Body of pancreas (tissue), 4 donors: Measurements from ENCODE around the gene GON4L. TPM values are rescaled to one million over a fixed set of nuclear protein-coding genes. Genes with fewer than 3 reads are reported as not detected.

Experiments
- ATAC-seq: fragments of 150-250 bp; one replicate; pipeline ENCODE4 v1.9.1; 2016
- DNase-seq, 4 donors: peaks; one replicate each; pipeline ENCODE4 v3.0.0-alpha.2; 2019
- H3K27ac ChIP-seq, 4 donors: fragments of 200-600 bp; sonication (generic); 1 replicate in 3 of 4; 2 replicates in 1 of 4; pipeline versions ENCODE4 v1.5.1 to v1.6.1; 2016 to 2019; ENCODE audit warnings: mild to moderate bottlenecking in 1 of 4, mixed read lengths in 1 of 4, moderate library complexity in 1 of 4
- H3K27me3 ChIP-seq, 2 donors: fragments of 200-600 bp; sonication (generic); one replicate each; pipeline ENCODE4 v1.6.0; 2016; ENCODE audit warnings: mild to moderate bottlenecking in 1 of 2
- H3K36me3 ChIP-seq, 2 donors: fragments of 200-600 bp; sonication (generic); replicated peaks in 1 of 2; 2 replicates each; pipeline ENCODE4 v1.5.1; 2016; ENCODE audit warnings: low read depth in 2 of 2; ENCODE audit not compliant: insufficient read depth in 1 of 2
- H3K4me1 ChIP-seq: fragments of 200-600 bp; sonication (generic); one replicate; pipeline ENCODE4 v1.6.0; 2016
- H3K4me3 ChIP-seq, 2 donors: fragments of 200-600 bp; sonication (generic); 1 replicate in 1 of 2; 2 replicates in 1 of 2; pipeline ENCODE4 v1.5.1; 2016 to 2019
- H3K9me3 ChIP-seq, 3 donors: fragments of 200-600 bp; sonication (generic); 1 replicate in 2 of 3; 2 replicates in 1 of 3; pipeline ENCODE4 v1.5.1; 2016
- POLR2A ChIP-seq, 3 donors: fragments of 450-650 bp; IDR thresholded peaks; one replicate each; pipeline ENCODE4 v1.6.1; 2016; ENCODE audit warnings: antibody characterized with exemption in 3 of 3, mild to moderate bottlenecking in 2 of 3
- WGBS, 2 donors: methylation state at CpG; one replicate each; pipeline ENCODE4 v1.1.5; 2017; 5-methylcytosine and 5-hydroxymethylcytosine counted together
- intact Hi-C: fragments of 100-400 bp; cut with DNase I; formaldehyde crosslinking; loops from one replicate; pipeline ENCODE4 v1.15.1; 2023
- total RNA-seq, 2 donors: library from RNA; depleted of rRNA; stranded (reverse); fragments of >200 nt; gene quantifications; one replicate each; pipeline ENCODE4 v1.1.0, GENCODE V29; 2016
- TF ChIP-seq, protein P1 (sequence below), 7 experiments: fragments of 450-650 bp in 4 of 7; fragments of 200-600 bp in 3 of 7; sonication (generic) in 3 of 7; IDR thresholded peaks; one replicate each; pipeline ENCODE4 v1.5.1; 2016 to 2019; ENCODE audit warnings: antibody characterized with exemption in 7 of 7

GON4L gene
- 10 to 100 TPM; 26.7 to 44.4 TPM for total RNA-seq

- Histone ChIP-seq H3K4me1 (peaks cover 30% of the 10 kb centered on the region), H3K27ac (peak within 1 kb of the TSS; percentile 34 to 84 (median 66)), H3K36me3 (peaks cover 0 to 7% of the 10 kb centered on the region in 2 donors), H3K27me3 (no peaks in the 10 kb centered on the region), H3K9me3 (no peaks in the 10 kb centered on the region), H3K4me3 (peak within 1 kb of the TSS; percentile 32 to 70)
- TF ChIP-seq POLR2A (IDR thresholded peaks at IDR 0.05), result peak in 2 of 3 donors; percentile 67 to 75
- TF ChIP-seq, protein P1, sequence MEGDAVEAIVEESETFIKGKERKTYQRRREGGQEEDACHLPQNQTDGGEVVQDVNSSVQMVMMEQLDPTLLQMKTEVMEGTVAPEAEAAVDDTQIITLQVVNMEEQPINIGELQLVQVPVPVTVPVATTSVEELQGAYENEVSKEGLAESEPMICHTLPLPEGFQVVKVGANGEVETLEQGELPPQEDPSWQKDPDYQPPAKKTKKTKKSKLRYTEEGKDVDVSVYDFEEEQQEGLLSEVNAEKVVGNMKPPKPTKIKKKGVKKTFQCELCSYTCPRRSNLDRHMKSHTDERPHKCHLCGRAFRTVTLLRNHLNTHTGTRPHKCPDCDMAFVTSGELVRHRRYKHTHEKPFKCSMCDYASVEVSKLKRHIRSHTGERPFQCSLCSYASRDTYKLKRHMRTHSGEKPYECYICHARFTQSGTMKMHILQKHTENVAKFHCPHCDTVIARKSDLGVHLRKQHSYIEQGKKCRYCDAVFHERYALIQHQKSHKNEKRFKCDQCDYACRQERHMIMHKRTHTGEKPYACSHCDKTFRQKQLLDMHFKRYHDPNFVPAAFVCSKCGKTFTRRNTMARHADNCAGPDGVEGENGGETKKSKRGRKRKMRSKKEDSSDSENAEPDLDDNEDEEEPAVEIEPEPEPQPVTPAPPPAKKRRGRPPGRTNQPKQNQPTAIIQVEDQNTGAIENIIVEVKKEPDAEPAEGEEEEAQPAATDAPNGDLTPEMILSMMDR (IDR thresholded peaks at IDR 0.05), result no peak
- ATAC-seq (peak; percentile 78), DNase-seq (peak; percentile 90 to 93 (median 93))
- intact Hi-C loops, result no loop called here
- WGBS, 2 donors, result 14 to 20% methylated on average over 28 to 46 of the region's 46 CpGs
Measured at GRCh38 chr1:155856975-155857930, at the start of gene GON4L. Gene GON4L, minus strand, starts transcription at chr1:155857214. Its CDS starts 3,434 bp downstream, at chr1:155853780.

- WGBS, 2 donors, result 65% methylated on average over 12 of the region's 12 CpGs
- peaks cover 18 to 48% of the 10 kb centered on the region in 2 donors for H3K36me3 ChIP-seq
- no peak for TF ChIP-seq POLR2A (IDR thresholded peaks at IDR 0.05)
- TF ChIP-seq, protein P1 (IDR thresholded peaks at IDR 0.05), result no peak
- H3K9me3 ChIP-seq, result no peaks in the 10 kb centered on the region
- DNase-seq (no peak), ATAC-seq (no peak)
- no peaks in the 10 kb centered on the region for H3K4me1 ChIP-seq
- no peak overlapping the region for H3K27ac ChIP-seq
- intact Hi-C loops, result no loop called here
- H3K4me3 ChIP-seq, result no peak overlapping the region
- H3K27me3 ChIP-seq, result no peaks in the 10 kb centered on the region
Measured at GRCh38 chr1:155904261-155904660, 47.2 kb upstream of the GON4L start.

DNA sequence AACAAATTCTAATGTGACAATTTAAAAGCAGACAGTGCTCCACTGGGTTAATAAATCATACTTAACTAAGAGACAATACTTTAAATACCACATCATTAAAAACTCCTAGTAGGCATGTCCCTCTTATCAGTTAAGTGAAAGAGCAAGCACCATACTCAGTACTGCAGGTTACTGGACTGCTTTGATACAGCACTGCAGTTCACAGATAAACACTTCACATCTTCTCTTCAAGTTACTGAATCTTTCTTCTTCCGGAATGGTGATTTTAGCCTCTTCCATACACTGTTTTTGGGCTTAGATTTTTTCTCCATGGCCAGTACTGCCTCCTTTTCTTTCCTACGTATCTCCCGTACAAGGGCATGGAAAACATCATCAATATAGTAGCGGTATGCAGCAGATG, 43.1 kb upstream of the GON4L start:
- Histone ChIP-seq H3K9me3 (no peaks in the 10 kb centered on the region), H3K4me1 (no peaks in the 10 kb centered on the region), H3K27me3 (no peaks in the 10 kb centered on the region), H3K36me3 (peaks cover 18 to 52% of the 10 kb centered on the region in 2 donors), H3K27ac (no peak overlapping the region), H3K4me3 (no peak overlapping the region)
- ATAC-seq (no peak), DNase-seq (no peak)
- whole genome bisulfite sequencing, 2 donors, result 91 to 94% methylated on average over 4 of the region's 4 CpGs
- TF ChIP-seq, protein P1 (IDR thresholded peaks at IDR 0.05), result no peak
- no peak for TF ChIP-seq POLR2A (IDR thresholded peaks at IDR 0.05)
- intact Hi-C loops, result no loop called here

GRCh38 chr1:155899683-155900082, 42.7 kb upstream of the GON4L start:
- TF ChIP-seq, protein P1 (IDR thresholded peaks at IDR 0.05), result no peak
- 98 to 100% methylated on average over 2 of the region's 2 CpGs for WGBS, 2 donors
- DNase-seq, result no peak
- intact Hi-C loops, result no loop called here
- no peaks in the 10 kb centered on the region for H3K4me1 ChIP-seq
- no peak overlapping the region for H3K27ac ChIP-seq
- H3K4me3 ChIP-seq, result no peak overlapping the region
- H3K36me3 ChIP-seq, result peaks cover 18 to 49% of the 10 kb centered on the region in 2 donors
- ATAC-seq, result no peak
- H3K27me3 ChIP-seq, result no peaks in the 10 kb centered on the region
- H3K9me3 ChIP-seq, result no peaks in the 10 kb centered on the region
